HG03439 (cell line): ENCODE results near the gene RIBC2.
"Not testable (repeated sequence)": the region's sequence is repeated elsewhere in the genome, so short reads cannot be mapped to it uniquely, and the experiment has no call there.

Source experiments
- ATAC-seq: cut with Tn5 transposase; IDR thresholded peaks from one replicate; pipeline ENCODE4 v1.9.1; 2021; ENCODE audit warnings: mild to moderate bottlenecking, moderate library complexity; ENCODE audit not compliant: unreplicated experiment

The RIBC2 gene

DNA sequence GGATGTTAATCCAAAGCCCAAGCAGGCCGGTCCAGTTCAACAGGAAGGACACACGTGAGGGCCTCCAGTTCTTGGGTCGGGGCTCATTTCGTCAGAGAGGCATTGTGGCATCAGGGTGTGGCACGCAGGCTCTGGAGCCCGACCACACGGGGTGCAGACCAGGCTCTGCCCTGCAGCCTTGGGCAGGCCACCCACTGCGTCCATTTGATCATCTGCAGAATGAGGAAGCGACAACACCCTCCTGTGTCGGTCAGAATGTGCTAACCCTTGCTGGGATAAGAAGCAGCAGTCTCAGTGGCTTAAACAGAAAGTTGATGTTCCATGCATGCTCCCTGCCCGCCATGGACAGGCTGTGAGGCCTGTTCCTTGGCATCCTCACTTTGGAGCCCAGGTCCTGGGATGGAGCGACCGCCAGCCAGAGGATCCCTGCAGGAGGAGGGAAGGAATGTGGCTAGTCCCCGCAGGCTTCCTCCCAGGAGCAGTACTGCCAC is 10.8 kb downstream of the RIBC2 start:
- ATAC-seq: no peak

DNA sequence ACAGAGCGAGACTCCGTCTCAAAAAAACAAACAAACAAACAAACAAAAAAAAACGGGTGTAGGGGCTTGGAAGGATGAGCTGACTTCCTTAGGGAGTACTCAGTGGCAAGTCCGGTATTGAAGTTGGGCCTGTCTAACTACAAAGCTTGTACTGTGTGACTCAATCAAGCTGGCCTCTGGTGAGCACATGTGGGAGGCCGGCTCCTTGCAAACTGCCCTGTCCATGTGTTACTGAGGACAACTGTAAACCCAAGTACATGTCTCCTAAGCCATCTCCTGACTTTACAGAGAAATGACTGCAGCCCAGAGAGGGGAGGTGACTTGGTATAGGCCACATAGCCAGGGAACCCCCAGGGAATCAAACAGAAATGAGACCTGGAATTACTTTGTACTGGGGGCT is 11.6 kb downstream of the RIBC2 start:
- no peak for ATAC-seq

DNA sequence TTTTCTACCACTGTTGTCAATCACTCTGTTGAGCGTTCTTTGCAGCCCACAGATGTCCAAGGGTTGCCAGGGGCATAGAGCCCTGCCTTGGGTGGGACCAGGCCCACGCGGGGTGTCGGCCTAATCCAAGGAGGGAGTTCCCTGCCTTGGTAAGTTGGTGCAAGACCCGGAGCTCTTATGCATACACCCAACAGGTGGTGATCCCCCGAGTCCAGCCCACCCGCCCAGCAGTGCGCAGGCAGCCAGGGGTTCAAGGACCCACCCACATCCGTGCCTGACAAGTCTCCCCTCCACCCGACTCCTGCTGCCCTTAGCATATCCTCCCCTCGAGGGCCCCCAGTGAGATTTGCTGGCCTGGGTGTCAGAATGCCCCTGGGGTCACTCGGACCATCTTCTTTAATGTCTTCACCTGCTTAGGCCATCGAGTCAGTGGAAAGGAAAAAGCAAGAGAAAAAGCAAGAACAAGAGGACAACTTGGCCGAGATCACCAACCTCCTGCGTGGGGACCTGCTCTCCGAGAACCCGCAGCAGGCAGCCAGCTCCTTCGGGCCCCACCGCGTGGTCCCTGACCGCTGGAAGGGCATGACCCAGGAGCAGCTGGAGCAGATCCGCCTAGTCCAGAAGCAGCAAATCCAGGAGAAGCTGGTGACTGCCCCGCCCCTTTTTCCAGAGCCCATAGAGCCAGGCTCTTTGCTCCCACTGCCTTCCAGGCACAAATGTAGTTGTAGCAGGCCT is 12.2 kb downstream of the RIBC2 start:
- ATAC-seq: no peak

DNA sequence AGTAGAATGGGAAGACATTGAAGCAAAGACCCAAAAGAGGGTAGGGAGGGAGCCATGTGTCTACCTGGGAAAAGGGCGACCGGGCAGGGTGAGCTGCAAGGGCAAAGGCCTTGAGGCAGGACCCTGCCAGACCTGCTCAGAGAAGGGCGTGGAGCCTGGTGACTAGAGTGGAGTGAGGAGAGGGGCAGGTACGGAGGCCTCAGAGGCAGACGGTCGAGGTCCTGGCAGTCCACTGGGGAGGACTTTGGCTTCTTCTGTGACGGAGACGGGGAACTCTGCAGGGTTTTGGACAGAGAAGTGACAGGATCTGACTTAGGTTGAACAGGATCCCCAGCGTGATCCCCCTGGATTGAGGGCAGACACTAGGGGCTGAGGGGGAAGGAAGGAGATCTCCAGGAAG is 12.9 kb downstream of the RIBC2 start:
- no peak for ATAC-seq

DNA sequence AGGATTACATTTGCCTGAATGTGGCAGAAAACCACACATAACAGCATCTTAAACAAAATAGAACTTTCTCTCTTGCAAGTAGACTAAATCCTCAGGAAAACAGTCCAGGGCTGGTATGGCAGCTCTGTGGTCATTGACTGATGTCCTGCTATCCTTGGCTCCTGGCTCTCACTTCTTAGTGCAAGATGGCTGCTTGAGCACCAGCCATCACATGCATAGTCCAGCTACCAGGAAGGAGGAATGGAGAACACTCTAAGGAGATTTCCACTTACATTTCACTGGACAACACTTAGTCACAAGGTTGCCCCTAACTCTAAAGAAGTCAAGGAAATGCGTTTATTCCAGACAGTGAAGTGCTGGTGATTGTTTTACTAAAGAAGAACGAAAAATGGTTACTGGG is 13.6 kb downstream of the RIBC2 start:
- ATAC-seq: no peak

DNA sequence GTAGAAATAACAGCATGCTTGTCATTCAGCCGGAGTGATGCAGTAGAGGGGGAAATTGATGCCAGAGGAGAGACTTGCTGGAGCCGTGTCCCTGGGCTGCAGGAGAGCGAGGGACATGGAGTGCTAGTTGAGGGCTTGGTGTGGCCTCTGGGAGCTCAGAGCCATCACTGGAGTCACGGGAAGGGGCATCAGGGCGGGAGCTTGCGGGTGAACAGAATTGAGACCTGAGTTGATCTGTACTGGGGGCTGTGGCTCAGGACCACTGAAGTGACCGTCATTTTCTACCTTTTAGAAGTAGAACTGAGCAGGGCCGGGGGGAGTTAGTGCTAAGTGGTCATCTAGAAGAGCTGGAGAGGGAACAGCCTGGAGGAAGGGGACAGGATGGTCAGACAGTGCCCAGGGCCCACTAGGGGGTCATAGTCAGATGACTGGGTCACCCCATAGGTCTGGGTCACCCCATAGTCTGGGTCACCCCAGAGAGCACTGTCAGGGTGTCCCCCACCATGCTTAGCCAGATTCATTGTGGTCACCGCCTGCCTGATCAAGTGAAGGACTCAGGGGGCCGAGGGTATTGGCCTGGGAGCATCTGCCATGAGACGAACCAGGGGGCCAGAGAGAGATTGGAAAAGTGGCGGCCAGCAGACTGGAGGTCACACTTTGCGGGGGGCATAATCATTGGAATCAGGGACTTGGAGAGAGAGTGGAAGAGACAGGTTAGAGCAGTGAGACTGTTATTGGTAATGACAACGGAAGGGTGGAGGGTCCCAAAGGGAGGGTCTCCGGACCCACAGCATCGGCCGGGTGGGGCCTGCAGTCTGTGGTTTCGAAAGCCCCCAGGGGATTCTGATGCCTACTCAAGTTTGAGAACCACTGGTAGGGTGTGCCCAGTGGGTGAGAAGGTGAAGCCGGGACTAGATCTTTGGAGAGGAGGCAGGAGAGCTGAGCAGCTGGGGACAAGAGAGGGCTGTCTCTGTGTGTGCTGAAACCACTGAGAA is 15.2 kb downstream of the RIBC2 start:
- no peak for ATAC-seq

DNA sequence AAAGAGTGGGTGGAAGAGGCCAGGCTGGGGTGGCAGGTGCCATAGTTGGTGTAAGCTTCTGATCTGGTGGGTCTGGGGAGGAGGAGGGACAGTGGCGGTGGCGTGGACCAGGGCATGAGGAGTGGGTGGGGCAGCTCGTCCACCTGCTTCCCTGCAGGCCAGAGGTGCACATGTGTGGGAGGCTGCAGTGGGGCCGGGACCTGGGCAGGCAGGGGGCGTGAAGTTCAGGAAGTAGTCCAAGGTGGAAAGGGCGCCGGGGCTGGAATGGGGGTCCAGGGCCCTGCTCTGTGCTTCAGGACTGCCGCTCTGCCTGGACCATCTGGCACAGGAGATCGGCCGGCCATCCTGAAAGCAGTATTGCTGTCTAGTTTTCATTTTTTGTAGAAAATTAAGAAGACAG is 15.9 kb downstream of the RIBC2 start:
- no peak for ATAC-seq

DNA sequence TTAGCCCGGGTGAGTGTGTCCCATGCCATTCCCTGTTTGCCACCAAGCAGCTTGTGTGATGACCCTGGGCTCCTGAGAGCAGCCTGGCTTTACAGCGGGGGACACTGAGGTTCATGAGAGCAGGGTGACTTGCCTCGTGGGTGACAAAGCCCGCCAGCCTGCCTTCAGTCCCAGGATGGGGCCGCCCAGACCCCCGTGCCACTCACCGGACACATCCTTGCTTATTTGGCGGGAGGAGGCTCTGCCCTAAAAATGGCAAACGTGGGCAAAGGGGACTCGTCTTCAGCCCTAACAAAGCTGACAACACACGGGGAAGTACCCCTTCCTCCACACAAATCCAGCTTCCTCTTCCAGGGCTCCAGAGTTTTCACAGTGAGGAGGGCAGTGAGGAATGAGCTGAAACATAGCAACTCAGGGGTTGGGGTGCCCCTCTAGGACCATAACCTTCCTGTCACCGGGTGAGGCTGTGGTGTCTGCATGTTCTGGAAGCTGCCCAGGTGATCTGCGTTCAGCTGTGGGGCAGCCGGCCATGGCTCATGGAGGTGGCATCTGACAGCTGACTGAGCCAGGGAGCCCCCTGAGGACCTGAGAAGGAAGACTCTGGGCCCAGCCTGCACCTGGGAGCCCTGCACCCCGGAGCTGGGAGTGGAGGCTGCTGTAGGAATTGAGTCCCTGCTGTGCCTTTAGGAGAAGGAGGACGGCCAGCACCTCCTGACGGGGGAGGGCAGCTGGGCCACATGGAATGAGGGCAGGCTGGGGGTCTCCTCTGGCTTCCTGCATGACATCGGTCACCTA is 16.7 kb downstream of the RIBC2 start:
- ATAC-seq: no peak

DNA sequence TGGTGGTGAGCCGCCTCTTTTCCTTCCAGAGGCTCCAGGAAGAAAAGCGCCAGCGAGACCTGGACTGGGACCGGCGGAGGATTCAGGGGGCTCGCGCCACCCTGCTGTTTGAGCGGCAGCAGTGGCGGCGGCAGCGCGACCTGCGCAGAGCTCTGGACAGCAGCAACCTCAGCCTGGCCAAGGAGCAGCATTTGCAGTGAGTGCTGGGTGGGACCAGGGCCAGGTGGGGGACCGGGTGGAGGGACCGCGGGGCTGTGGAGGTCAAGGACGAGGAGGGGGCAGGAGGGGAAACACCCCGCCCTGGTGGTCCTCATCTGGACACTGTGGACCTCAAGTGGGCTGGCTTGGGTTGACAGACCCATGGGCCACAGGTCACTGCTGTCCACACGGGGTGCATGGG is 17.4 kb downstream of the RIBC2 start:
- no peak for ATAC-seq

DNA sequence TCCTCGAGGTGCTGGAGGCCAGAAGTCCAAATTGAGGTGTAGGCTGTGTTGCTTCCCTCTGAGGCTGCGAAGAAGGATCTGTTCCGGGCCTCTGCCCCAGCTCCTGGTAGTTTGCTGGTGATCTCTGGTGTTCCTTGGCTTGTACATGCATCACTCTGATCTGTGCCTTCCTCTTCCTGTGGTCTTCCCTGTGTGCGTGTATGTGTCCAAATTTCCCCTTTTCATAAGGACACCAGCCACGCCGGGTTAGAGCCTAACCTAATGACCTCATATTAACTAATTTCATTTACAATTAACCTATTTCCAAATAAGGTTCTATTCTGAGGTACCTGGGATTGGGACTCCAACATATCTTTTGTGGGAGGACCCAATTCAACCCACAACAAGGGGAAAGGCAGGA is 21.5 kb downstream of the RIBC2 start:
- no peak for ATAC-seq

DNA sequence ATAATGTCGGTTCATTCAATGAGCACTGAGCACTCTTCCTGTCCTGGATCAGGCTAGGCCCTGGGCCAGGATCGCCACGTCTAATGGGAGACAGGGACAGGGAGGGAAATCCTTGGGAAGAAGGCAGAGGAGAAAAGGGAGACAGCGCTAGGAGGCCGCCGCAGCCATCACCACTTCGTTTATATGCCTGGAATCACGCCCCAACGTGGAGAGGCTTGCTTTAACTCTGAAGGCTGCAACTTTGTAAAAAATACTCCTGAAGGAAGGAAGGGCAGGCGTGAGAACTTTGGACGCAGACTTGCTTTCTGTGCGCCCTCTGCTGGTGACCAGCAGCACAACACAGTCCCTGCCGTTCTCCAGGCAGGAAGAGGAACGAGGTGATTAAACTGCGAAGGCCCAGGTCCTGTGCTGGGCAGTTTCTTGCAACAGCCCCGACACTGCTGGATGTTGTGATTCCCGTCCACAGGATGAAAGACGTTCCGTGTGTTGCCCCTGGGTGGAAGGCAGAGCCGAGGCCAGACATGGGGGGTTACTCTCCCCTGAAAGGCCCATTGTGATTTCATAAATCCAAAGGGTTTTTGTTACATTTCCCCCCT is 22.1 kb downstream of the RIBC2 start:
- ATAC-seq: no peak

DNA sequence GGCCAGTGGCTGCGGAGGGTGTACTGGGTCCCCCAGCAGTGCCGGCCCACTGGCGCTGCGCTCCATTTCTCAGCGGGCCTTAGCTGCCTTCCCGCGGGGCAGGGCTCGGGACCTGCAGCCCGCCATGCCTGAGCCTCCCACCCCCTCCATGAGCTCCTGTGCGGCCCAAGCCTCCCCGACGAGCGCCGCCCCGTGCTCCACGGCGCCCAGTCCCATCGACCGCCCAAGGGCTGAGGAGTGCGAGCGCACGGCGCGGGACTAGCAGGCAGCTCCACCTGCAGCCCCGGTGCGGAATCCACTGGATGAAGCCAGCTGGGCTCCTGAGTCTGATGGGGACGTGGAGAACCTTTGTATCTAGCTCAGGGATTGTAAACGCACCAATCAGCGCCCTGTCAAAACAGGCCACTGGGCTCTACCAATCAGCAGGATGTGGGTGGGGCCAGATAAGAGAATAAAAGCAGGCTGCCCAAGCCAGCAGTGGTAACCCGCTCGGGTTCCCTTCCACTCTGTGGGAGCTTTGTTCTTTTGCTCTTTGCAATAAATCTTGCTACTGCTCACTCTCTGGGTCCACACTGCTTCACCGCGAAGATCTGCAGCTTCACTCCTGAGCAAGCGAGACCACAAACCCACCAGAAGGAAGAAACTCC is 23.5 kb downstream of the RIBC2 start:
- not testable (repeated sequence) for ATAC-seq

DNA sequence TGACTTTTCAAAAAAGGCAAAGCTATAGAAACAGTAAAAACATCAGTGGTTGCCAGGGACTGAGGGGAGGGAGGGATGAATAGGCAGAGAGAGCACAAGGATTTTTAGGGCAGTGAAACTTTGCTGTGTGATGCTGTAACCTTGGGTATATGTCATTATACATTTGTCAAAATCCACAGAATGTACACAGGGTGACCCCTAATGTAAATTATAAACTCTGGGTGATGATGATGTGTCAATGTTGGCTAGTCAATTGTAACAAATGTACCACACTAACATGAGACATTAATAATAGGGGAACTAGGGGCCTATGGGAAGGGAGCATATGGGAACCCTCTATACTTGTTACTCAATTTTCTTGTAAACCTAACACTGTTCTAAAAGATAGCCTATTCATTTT is 24.8 kb downstream of the RIBC2 start:
- no peak for ATAC-seq

DNA sequence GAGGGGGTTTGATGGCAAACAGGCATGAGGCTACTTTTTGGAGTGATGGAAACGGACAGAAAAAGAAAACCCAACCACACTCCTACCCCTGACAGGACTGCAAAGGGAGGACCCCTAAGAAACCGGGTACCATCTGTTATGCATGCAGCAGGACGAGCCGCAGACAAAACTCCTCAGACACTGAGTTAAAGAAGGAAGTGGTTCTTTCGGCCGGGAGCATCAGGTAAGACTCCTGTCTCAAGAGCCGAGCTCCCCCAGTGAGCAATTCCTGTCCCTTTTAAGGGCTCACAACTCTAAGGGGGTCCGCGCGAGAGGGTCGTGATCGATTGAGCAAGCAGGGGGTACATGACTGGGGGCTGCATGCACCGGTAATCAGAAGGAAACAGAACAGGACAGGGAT is 27.2 kb downstream of the RIBC2 start:
- not testable (repeated sequence) for ATAC-seq

DNA sequence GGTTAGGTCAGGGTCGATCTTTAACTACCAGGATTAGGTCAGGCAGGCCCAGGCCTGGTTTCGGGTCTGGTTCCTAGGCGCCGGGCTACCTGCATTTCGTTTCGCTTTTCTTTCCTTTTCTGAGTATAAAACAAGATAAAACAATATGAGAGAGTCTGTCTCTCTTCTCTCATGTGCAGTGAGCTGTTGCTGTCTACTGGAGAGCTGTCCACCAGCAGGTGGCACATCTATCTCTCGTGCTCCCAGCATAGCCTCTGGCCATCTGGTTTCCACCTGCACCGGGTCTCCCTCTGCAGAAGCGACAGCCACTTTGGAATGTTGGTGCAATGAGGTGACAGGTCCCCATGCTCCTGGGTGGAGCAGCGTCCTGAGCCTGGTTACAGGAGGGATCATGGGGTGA is 27.6 kb downstream of the RIBC2 start:
- no peak for ATAC-seq

DNA sequence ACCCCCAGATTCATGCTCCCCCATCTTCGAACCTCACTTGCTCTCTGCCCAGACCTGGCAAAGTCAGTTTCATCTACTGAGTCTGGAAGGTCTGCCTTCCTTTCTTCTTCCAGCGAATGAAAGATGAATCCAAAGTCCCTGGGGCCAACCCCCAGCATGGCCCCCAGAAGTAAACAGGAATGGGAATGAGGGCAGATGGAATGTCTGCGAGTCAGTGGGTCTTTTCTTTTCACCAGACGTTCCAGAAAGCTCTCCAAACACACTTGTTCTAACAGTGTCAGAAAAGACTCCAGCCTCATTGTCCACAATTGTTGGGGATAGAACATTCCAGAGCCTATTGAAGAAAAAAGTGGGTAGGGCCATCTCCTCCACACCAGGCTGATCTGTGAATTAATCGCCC is 28.6 kb downstream of the RIBC2 start:
- ATAC-seq: no peak

DNA sequence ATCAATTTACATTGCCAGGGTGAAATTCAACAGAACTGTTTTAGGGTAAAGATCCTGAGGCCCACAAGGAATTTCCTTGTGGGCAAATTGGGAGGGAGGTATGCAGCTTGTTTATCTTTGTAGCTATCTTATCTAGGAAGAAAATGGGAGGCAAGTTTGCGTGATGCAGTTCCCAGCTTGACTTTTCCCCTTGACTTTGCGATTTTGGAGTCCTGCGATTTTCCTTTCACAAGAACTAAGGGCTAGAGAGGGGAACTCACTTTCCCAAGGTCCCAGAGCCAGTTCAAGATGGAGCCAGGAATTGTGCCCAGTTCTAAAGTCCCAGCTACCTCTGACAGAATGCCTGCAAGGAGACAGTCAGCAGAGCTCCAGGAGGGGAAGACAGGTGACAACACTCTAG is 30.7 kb downstream of the RIBC2 start:
- no peak for ATAC-seq

DNA sequence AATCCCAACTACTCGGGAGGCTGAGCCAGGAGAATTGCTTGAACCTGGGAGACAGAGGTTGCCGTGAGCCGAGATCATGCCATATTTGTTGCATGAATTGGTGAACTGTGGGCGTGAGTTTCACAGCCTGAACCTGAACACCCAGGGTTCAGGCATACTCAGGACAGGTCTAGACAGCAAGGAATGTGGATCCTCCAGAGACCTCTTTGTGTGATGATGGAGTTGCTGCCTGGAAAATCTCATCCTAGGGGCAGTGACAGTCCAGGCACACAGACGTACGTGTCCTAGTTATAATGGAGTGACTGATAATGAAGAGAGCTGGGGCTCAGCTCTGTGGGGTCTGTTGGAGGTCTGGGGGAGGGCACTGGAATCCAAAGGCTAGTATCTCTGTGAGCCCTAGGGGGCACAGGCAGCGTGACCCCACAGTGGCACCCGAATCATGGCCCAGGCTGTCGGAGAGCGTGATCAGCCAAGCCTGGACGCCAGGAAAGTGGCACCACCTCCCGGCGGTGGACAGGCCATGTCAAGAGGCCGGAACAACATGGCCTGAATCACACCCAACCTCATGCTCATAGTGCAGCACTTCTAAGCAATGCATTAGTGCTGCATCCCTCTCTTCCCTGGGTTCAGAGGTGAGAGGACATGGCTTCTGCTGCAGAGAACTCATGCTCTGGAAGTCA is 31.7 kb downstream of the RIBC2 start:
- ATAC-seq: no peak

DNA sequence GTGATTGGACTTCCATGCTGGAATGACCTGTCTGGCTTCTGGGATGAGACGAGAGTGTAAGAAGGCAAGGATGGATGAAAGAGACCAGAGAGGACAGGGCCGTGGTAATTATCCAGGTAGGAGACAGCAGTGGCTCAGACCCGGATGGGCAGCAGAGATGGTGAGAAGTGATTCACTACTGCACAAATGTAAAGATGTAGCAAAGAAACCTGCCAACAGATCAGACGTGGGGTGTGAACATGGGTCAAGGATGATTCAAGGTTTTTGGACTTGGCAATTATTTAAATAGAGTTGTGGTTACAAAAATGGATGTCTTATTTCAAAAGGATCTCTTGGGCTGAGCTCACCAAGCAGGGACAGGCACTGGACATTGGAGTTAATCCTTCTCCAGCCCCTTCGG is 32.7 kb downstream of the RIBC2 start:
- no peak for ATAC-seq

DNA sequence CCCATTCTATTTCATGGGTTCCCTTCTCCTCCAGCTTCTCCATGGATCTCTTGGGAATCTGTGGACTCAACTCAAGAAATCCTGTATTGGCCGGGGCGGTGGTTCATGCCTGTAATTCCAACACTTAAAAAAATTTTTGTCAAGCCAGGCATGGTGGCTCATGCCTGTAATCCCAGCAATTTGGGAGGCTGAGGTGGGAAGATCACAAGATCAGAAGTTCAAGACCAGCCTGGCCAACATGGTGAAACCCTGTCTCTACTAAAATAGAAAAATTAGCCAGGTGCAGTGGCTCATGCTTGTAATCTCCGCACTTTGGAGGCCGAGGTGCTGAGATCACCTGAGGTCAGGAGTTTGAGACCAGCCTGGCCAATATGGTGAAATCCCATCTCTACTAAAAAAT is 34.1 kb downstream of the RIBC2 start:
- ATAC-seq: not testable (repeated sequence)
